Stimulated activated naive CD4-positive, alpha-beta T cell treated with Interleukin-2 at 50 U/mL for 16 hours (primary cell): Measurements from ENCODE around the gene RAP1GDS1.
A peak's percentile ranks its signal among the peaks of the same experiment; 100 is the strongest.

Experiments used
- DNase-seq: peaks from one replicate; lab custom pipeline; 2025; lab: John Stamatoyannopoulos, UW

Gene RAP1GDS1

GRCh38 chr4:98482847-98483806, 221.9 kb downstream of the RAP1GDS1 start:
- DNase-seq: peak; percentile 39

DNA sequence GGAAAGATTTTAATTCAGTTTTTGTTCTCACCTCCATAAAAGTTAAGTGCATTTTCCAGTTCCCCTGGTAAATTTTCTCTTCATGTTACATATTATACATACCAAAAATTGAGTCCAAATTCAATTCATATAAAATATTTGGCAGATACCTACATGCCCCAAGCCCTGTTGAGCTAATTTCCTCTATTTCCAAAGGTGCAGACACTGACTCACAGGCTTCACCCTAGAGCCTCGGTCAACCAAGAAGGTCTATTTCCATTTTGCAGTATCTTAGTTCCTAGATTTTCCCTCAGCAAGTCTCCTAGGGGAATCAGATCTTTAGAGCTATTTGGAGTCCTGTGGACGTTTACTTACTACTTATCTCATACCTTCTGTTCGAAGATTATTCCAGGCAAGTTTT, 222.8 kb downstream of the RAP1GDS1 start:
- DNase-seq: no peak

DNA sequence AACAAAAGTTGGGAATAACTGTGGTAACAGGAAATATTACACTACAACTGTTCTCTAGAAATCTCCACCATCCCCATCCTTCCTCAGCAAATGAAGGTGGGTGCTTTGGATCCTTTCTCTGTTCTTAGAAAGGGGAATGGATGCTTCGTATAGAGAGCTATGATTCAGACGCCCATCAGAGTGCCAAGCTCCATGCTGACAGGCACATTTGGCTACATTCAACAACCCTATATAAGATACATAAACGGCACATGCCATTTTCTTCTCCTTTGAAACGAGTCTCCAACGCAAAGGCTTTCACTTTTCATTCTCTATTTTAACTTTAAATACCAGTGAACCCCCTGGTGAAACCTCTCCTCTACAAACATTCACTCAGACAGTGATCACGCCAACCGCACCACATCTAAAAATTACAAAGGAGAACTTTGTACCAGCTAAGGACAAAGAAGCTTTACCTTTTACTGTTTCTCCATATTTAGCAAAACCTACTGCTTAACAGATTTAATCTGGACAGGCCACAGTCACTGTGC, 224.7 kb downstream of the RAP1GDS1 start:
- no peak for DNase-seq

DNA sequence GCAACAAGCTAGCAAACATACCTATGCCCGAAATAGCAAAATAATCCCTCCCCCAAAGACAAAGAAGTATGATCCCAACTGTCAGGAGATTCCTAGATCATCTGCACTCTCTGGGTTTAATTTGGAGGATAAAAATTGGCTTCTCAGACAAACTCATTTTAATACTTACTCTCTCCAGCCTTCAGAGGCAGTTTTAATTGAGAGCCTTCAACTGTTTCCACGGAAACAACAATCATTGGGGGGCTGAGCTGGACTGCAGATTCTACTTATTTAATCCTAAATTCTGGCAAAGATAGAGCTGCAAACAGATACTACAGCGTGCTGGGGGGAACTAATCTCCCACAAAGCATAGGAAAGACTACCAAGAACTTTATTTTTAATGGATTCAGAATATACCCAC, 229.1 kb downstream of the RAP1GDS1 start:
- DNase-seq: no peak

DNA sequence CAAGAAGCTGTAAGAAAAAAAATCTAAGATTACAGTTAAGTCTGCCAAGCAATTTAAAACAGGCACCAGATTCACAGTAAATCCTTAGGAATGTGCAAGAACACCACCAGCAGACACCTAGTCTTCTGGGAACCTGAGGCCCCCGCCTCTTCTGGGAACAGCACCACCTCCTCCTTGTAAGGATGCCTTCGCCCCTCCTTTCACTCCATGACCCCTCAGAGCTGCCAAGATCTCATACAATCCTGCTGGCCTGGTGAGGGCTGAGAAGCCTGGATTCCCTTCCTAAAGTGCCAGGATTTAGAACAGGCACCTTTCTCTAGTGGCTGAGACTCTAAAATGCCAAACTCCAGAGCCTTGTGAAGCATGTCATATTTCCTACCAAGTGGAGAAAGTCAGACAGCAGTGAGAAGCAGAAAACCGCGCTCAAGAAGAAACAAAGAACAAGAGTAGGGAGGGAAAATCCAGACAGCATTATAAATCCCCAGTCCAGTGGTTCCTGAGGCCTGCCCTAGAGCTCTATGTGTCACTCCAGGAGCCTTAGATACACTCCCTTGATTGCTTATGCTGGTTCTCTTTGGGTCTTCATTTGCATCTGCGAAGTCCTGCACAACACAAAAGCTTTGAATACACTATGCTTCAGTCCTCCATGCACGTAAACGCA, 230.8 kb downstream of the RAP1GDS1 start:
- no peak for DNase-seq

DNA sequence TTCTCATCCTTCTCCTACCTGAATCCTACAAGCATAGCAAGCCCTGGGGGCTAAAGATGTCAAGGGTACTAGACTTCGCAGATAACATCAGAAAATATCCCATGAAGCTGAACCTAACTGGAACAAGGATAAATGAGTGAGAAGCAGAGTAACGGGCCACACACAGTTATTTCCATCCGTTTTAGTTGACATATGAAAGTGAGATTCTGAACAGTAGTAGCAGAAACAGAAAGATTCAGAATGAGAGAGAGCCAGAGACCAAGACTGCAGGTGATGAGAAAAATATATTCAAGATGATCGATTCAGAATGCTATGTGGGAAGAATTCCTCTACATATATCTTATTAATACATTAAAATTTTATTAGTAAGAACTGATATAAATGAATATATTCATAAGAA, 232.1 kb downstream of the RAP1GDS1 start:
- DNase-seq: no peak
